Trophoblast cell (in vitro differentiated cells and primary cell): ENCODE data around the gene GLB1L3.
A peak's percentile ranks its signal among the peaks of the same experiment; 100 is the strongest.

Experiments used
- DNase-seq, 2 donors: peaks; one replicate each; pipeline ENCODE4 v3.0.0-alpha.2; 2016
- H2AFZ ChIP-seq: 2 replicates; pipeline ENCODE4 v1.6.1; 2013; ENCODE audit warnings: low read length, moderate library complexity, mild to moderate bottlenecking; ENCODE audit not compliant: insufficient read depth, poor library complexity
- H2AK5ac ChIP-seq: 2 replicates; pipeline ENCODE4 v1.6.1; 2013; ENCODE audit warnings: mild to moderate bottlenecking, low read length
- H2BK120ac ChIP-seq: 2 replicates; pipeline ENCODE4 v1.6.1; 2013; ENCODE audit warnings: low read length, mild to moderate bottlenecking, moderate library complexity; ENCODE audit not compliant: insufficient read depth, poor library complexity
- H2BK12ac ChIP-seq: 2 replicates; pipeline ENCODE4 v1.6.1; 2013; ENCODE audit warnings: mild to moderate bottlenecking, low read length, moderate library complexity
- H2BK5ac ChIP-seq: 2 replicates; pipeline ENCODE4 v1.6.1; 2013; ENCODE audit warnings: low read length, low read depth, moderate library complexity, mild to moderate bottlenecking; ENCODE audit not compliant: poor library complexity
- H3K14ac ChIP-seq: 2 replicates; pipeline ENCODE4 v1.6.1; 2013; ENCODE audit warnings: mild to moderate bottlenecking, low read length
- H3K18ac ChIP-seq: 2 replicates; pipeline ENCODE4 v1.6.1; 2013; ENCODE audit warnings: mild to moderate bottlenecking, low read length
- H3K23ac ChIP-seq: 2 replicates; pipeline ENCODE4 v1.6.1; 2013; ENCODE audit warnings: low read length
- H3K27ac ChIP-seq: 2 replicates; pipeline ENCODE4 v1.5.1; 2013; ENCODE audit warnings: low read depth, mild to moderate bottlenecking, inconsistent platforms, low read length, moderate library complexity
- H3K27me3 ChIP-seq: 2 replicates; pipeline ENCODE4 v1.6.1; 2013; ENCODE audit warnings: inconsistent platforms, mild to moderate bottlenecking, low read length, moderate library complexity; ENCODE audit not compliant: insufficient read depth
- H3K36me3 ChIP-seq, 2 experiments: 1 replicate in 1 of 2; 2 replicates in 1 of 2; pipeline ENCODE4 v1.6.1; 2013; ENCODE audit warnings: low read length in 2 of 2, mild to moderate bottlenecking in 2 of 2, moderate library complexity in 1 of 2; ENCODE audit not compliant: insufficient read depth in 2 of 2, control insufficient read depth in 1 of 2
- H3K4ac ChIP-seq: 2 replicates; pipeline ENCODE4 v1.6.1; 2013; ENCODE audit warnings: low read depth, mild to moderate bottlenecking, low read length, moderate library complexity
- H3K4me1 ChIP-seq, 2 experiments: 1 replicate in 1 of 2; 2 replicates in 1 of 2; pipeline ENCODE4 v1.6.1; 2013; ENCODE audit warnings: low read length in 2 of 2, mild to moderate bottlenecking in 2 of 2, moderate library complexity in 1 of 2; ENCODE audit not compliant: insufficient read depth in 2 of 2, control insufficient read depth in 1 of 2
- H3K4me2 ChIP-seq: 2 replicates; pipeline ENCODE4 v1.6.1; 2013; ENCODE audit warnings: inconsistent platforms, mild to moderate bottlenecking, low read length, moderate library complexity
- H3K4me3 ChIP-seq: 2 replicates; pipeline ENCODE4 v1.5.1; 2013; ENCODE audit warnings: mild to moderate bottlenecking, low read depth, low read length, inconsistent platforms
- H3K79me1 ChIP-seq: one replicate; pipeline ENCODE4 v1.6.1; 2013; ENCODE audit warnings: low read length
- H3K79me2 ChIP-seq: 2 replicates; pipeline ENCODE4 v1.6.1; 2013; ENCODE audit warnings: low read length, mild to moderate bottlenecking; ENCODE audit not compliant: control insufficient read depth, insufficient read depth, poor library complexity
- H3K9ac ChIP-seq: 2 replicates; pipeline ENCODE4 v1.6.1; 2013; ENCODE audit warnings: mild to moderate bottlenecking, low read length
- H3K9me3 ChIP-seq: 2 replicates; pipeline ENCODE4 v1.6.1; 2013; ENCODE audit warnings: low read depth, mild to moderate bottlenecking, control low read depth, inconsistent platforms, low read length; ENCODE audit not compliant: insufficient read depth
- H4K12ac ChIP-seq: 2 replicates; pipeline ENCODE4 v1.6.1; 2013; ENCODE audit warnings: low read depth, mild to moderate bottlenecking, low read length, moderate library complexity
- H4K8ac ChIP-seq: 2 replicates; pipeline ENCODE4 v1.6.1; 2013; ENCODE audit warnings: low read depth, mild to moderate bottlenecking, low read length, moderate library complexity
- H4K91ac ChIP-seq: one replicate; pipeline ENCODE4 v1.6.1; 2013; ENCODE audit warnings: low read depth, mild to moderate bottlenecking, low read length, moderate library complexity
- WGBS: extraction: QIAGEN DNeasy Blood & Tissue Kit; methylation state at CpG from one replicate; pipeline ENCODE4 v1.1.7; 2013; ENCODE audit warnings: missing lambda C conversion rate; ENCODE audit not compliant: insufficient read length, insufficient coverage; ENCODE audit errors: extremely low coverage; 5-methylcytosine and 5-hydroxymethylcytosine counted together

The GLB1L3 gene

GRCh38 chr11:134338068-134338467, 61.9 kb downstream of the GLB1L3 start:
- no peak overlapping the region for H2BK5ac ChIP-seq

GRCh38 chr11:134338654-134339053, 62.5 kb downstream of the GLB1L3 start:
- H4K12ac ChIP-seq, result no peak overlapping the region
- no peak overlapping the region for H3K23ac ChIP-seq
- WGBS, result no CpG with 5 or more reads among the region's 7 CpGs
- no peaks in the 10 kb centered on the region for H3K27me3 ChIP-seq
- DNase-seq, result no peak
- H3K79me2 ChIP-seq, result no peaks in the 10 kb centered on the region
- H3K4me3 ChIP-seq, result no peak overlapping the region
- H2AK5ac ChIP-seq, result no peak overlapping the region
- H3K4me1 ChIP-seq, result no peaks in the 10 kb centered on the region
- no peak overlapping the region for H4K8ac ChIP-seq
- H3K27ac ChIP-seq, result no peak overlapping the region
- no peak overlapping the region for H2BK5ac ChIP-seq
- H2AFZ ChIP-seq, result no peak overlapping the region
- no peak overlapping the region for H2BK12ac ChIP-seq
- H3K79me1 ChIP-seq, result no peaks in the 10 kb centered on the region
- no peak overlapping the region for H2BK120ac ChIP-seq
- H3K18ac ChIP-seq, result no peak overlapping the region
- no peak overlapping the region for H4K91ac ChIP-seq
- peaks cover 2% of the 10 kb centered on the region for H3K9me3 ChIP-seq
- no peak overlapping the region for H3K9ac ChIP-seq
- H3K4ac ChIP-seq, result no peak overlapping the region
- no peak overlapping the region for H3K4me2 ChIP-seq
- H3K14ac ChIP-seq, result no peak overlapping the region
- H3K36me3 ChIP-seq, result no peaks in the 10 kb centered on the region

More at GRCh38 chr11:134338068-134338467, 61.9 kb downstream of the GLB1L3 start:
- no peak for DNase-seq
- Histone ChIP-seq H3K4me1 (no peaks in the 10 kb centered on the region), H2AK5ac (no peak overlapping the region), H3K4me3 (no peak overlapping the region), H3K14ac (no peak overlapping the region), H4K8ac (no peak overlapping the region), H3K18ac (no peak overlapping the region), H3K36me3 (no peaks in the 10 kb centered on the region), H3K79me1 (no peaks in the 10 kb centered on the region), H3K27me3 (no peaks in the 10 kb centered on the region), H4K91ac (no peak overlapping the region), H2AFZ (no peak overlapping the region), H3K4ac (no peak overlapping the region), H2BK12ac (no peak overlapping the region), H4K12ac (no peak overlapping the region), H3K79me2 (no peaks in the 10 kb centered on the region), H3K27ac (no peak overlapping the region), H3K9me3 (peaks cover 2% of the 10 kb centered on the region), H3K4me2 (no peak overlapping the region), H3K9ac (no peak overlapping the region), H3K23ac (no peak overlapping the region), H2BK120ac (no peak overlapping the region)
- WGBS, result no CpG with 5 or more reads among the region's 15 CpGs

- no peak overlapping the region for H2AFZ ChIP-seq
- H3K79me2 ChIP-seq, result no peaks in the 10 kb centered on the region
- H4K12ac ChIP-seq, result no peak overlapping the region
- H3K23ac ChIP-seq, result no peak overlapping the region
- DNase-seq, result peak; percentile 64 to 80
- no peaks in the 10 kb centered on the region for H3K4me1 ChIP-seq
- H3K4me3 ChIP-seq, result no peak overlapping the region
- H3K9me3 ChIP-seq, result peaks cover 2% of the 10 kb centered on the region
- H3K36me3 ChIP-seq, result no peaks in the 10 kb centered on the region
- H3K18ac ChIP-seq, result no peak overlapping the region
- no peaks in the 10 kb centered on the region for H3K27me3 ChIP-seq
- H3K9ac ChIP-seq, result no peak overlapping the region
- no peak overlapping the region for H2BK5ac ChIP-seq
- no peak overlapping the region for H4K91ac ChIP-seq
- no peak overlapping the region for H2BK12ac ChIP-seq
- no peak overlapping the region for H3K14ac ChIP-seq
- H3K4me2 ChIP-seq, result no peak overlapping the region
- H4K8ac ChIP-seq, result no peak overlapping the region
- WGBS, result no CpG with 5 or more reads among the region's 4 CpGs
- no peak overlapping the region for H2AK5ac ChIP-seq
- no peak overlapping the region for H3K27ac ChIP-seq
- no peak overlapping the region for H3K4ac ChIP-seq
- H2BK120ac ChIP-seq, result no peak overlapping the region
- no peaks in the 10 kb centered on the region for H3K79me1 ChIP-seq
Measured at GRCh38 chr11:134339756-134340155, 63.6 kb downstream of the GLB1L3 start.

- Histone ChIP-seq H3K14ac (no peak overlapping the region), H3K18ac (no peak overlapping the region), H3K27me3 (no peaks in the 10 kb centered on the region), H3K4me1 (no peaks in the 10 kb centered on the region), H4K8ac (no peak overlapping the region), H2BK5ac (no peak overlapping the region), H3K9ac (no peak overlapping the region), H3K27ac (no peak overlapping the region), H3K4me3 (no peak overlapping the region), H3K4ac (no peak overlapping the region), H2BK12ac (no peak overlapping the region), H2AFZ (no peak overlapping the region), H2BK120ac (no peak overlapping the region), H3K79me2 (no peaks in the 10 kb centered on the region), H3K4me2 (no peak overlapping the region), H3K36me3 (no peaks in the 10 kb centered on the region), H4K12ac (no peak overlapping the region), H3K79me1 (no peaks in the 10 kb centered on the region), H2AK5ac (no peak overlapping the region), H3K9me3 (peaks cover 2% of the 10 kb centered on the region), H3K23ac (no peak overlapping the region), H4K91ac (no peak overlapping the region)
- WGBS, result no CpG with 5 or more reads among the region's 11 CpGs
- DNase-seq, result no peak
Measured at GRCh38 chr11:134340354-134340964, 64.3 kb downstream of the GLB1L3 start.
